ENCODE results near the gene CAMTA1.
"Not testable (repeated sequence)": the region's sequence is repeated elsewhere in the genome, so short reads cannot be mapped to it uniquely, and the experiment has no call there.

The CAMTA1 gene

GRCh38 chr1:7769673-7770412, 984.6 kb downstream of the CAMTA1 start:
- no peak for DNase-seq (ENCODE audit: low read depth in 2 of 2)

DNA sequence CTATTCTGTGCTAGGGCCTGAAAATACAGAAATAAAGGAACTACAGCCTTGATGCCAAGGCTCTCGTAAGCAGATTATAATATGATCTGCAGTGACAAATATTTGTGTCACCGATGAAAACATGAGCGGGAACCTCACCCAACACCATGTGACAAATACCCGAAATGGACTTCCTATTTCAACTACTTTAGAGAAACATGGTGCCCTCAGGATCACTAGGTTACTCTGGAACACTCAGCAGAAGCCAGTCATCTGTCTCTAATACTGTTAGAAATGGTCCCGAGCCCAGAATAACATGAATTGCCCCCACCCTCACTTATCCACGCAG, 985.4 kb downstream of the CAMTA1 start:
- no peak for DNase-seq (ENCODE audit: low read depth in 2 of 2)

DNA sequence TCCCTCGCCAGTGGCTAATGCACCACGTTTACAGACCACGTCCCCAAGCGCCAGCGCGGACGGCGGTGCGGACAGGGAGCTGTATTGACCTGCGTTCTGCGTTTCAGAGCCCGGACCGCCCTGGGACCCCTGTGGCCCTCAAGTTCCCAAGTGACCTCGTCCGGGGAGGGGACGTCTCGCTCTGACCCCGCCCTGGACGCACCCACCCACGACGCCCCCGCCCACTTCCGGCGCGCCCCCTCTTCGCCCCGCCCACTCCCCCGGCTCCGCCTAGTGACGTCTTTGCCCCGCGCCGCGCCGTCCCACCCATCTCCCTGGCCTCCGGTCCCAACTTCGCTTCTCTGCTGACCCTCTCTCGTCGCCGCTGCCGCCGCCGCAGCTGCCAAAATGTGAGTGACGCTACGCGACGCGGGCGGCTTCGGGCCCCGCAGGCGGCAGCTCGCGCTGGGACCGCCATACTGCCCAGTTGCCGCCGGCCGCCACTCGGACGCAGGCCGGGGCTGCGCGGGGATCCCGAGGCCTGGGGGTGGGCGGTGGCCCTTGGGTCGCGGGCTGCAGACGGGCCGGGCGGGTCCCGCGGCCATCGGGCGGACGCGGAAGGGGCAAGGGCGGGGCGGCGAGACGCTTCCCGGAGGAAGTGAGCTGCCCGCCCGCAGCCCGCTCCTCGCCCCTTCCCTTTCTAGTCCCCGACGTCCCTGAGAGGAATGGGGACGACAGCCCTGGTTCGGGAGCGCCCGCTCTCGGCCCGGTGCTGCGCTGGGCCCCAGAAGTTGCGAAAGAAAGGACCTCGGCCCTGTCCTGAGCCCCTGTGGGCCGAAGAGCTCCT, 986.0 kb downstream of the CAMTA1 start, which contains the start of gene VAMP3:
Gene VAMP3 (plus strand): TSS at position 300 of the 826 bp plus-strand sequence. CDS start 88 bp downstream, at position 388.
- peak; percentile 87 to 89 for DNase-seq (ENCODE audit: low read depth in 2 of 2)

DNA sequence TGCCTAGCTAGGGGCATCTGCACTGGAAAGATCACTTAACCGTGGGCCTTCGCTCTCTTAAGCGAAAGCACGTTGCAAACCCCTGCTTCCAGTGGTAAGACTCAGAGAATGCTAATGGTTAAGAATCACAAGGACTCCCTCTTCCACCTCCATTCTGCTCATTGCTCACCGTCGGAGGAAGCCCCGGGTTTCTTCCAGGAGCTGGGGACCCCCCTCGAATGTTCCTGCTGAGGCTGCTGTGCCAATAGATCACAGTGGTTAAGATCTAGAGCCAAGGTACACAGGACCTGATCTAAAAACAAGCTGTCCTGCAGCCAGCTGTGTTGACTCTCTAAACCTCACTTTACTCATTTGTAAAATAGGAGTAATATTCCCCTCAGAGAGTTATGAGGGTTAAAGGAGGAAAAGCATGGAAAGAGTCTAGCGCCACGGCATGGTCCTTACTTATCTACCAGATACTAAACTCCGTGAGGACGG, 986.6 kb downstream of the CAMTA1 start:
- DNase-seq (ENCODE audit: low read depth in 2 of 2), result no peak

DNA sequence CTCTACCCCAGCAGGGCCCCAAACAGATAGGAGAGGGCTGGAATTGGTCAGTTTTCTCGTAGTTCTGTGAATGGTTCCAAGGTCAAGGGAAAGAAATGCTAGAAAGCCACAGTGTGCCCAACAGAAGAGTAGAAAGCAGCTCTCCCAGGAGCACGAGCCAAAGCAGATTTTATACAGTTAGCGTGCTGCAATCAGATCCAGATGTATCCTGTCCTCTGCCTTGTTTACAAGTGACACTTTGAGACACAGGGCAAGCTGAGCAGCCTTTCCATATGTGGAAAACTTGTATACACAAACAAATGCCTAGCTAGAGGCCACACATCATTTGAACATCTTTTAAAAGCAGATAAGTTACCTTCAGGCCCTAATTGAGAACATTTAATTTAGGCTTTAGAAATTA, 992.3 kb downstream of the CAMTA1 start:
- no peak for DNase-seq (ENCODE audit: low read depth in 2 of 2)

DNA sequence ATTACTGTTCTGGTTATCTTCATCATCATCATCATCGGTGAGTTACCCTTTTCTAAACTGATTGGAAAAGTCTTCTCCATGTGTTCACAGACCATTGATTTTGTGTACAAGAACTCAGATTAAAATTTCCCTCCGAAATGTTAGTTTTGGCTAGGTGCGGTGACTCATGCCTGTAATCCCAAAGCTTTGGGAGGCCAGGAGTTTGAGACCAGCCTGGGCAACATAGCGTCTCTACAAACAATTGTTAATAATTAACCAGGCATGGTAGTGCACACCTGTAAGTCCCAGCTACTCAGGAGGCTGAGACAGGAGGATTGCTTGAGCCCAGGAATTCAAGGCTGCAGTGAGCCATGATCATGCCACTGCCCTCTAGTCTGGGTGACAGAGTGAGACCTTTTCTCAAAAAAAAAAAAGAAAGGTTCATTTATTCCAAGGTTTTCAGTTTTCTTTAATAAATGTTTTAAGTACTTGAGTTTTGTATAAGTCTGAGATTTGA, 992.9 kb downstream of the CAMTA1 start:
- no peak for DNase-seq (ENCODE audit: low read depth in 2 of 2)

DNA sequence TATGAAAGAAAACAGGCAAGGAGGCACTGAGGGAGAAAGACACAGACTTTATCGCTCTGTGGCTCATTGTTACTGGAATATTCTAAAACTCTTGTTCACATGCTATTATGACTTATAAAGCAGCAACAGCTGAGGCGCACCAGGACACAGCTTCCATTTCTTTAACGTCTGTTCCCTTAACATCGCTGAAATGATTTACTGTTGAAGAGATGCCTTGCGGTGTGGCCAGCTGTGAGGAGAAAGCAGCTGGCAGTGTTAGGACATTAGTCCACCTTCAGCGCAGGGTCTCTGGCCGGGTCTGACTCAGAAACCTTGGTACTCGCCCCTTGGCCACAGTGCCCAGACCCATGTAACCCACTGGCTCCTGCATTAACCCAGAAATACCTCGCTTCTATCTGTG, 995.7 kb downstream of the CAMTA1 start:
- no peak for DNase-seq (ENCODE audit: low read depth in 2 of 2)

- no peak for DNase-seq (ENCODE audit: low read depth in 2 of 2)
Measured at GRCh38 chr1:7781501-7781900, 996.2 kb downstream of the CAMTA1 start.

DNA sequence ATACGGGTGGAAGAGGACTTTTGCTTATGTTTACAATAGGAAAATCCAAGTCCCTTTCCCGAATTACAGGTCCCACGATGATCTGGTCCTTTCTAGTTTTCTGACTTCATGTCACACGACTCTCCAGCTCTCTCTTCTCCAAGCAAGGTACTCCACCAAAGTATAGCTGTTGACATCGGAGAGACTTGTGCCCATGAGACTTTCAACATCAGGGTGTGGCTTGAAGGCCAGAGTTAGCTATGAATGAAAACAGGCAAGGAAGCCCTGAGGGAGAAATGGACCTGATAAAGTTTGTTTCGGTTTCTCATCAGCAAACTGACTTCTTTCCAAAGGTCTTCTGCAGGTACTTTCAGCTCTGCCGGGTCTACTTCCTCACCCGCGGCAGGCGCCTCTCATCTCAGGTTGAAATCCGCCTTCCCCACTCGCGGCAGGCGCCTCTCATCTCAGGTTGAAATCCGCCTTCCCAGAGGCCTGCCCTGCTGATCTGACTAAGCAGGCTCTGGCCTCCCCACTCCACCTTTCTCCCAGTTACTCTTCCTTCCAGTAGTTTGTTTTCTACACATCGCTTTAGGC, 996.8 kb downstream of the CAMTA1 start:
- DNase-seq (ENCODE audit: low read depth in 2 of 2), result no peak

- peak in 1 of 2 donors; percentile 8 for DNase-seq (ENCODE audit: low read depth in 2 of 2)
Measured at GRCh38 chr1:7783178-7783711, 998.0 kb downstream of the CAMTA1 start.

DNA sequence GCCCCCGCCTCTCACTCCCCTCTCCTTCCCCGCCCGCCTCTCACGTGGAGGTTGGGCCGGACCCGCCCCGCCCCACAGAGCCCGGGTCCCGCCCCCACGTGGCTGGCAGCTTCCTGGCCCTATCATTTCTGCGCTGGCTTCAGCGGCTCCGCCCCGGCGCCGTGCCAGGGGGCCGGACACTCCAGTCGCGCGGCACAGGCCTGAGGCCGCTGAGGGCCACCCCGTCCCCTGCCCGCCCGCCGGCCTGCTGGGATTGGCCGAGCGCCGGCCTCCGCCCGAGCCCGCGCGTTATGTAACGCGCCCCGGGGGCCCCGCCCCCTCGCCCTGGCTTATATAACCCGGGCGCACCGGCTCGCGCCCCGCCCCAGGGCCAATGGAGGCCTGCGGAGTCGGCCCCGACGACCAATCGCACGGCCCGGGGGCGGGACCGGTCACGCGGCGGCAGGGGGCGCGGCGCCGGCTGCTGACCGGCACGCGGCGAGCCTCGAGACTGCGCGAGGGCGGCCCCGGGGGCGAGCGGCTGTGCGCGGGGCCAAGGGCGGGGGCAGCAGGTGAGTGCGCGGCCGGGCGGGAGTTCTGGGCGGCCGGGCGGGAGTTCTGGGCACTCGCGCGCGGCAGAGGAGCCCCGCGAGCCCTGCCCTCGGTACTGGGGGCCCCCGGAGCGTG, 998.7 kb downstream of the CAMTA1 start, which contains the start of gene PER3:
Gene PER3 (plus strand): TSS at position 466 of the 666 bp plus-strand sequence. CDS start 587 bp downstream, outside the sequence.
- peak; percentile 79 to 83 for DNase-seq (ENCODE audit: low read depth in 2 of 2)

DNA sequence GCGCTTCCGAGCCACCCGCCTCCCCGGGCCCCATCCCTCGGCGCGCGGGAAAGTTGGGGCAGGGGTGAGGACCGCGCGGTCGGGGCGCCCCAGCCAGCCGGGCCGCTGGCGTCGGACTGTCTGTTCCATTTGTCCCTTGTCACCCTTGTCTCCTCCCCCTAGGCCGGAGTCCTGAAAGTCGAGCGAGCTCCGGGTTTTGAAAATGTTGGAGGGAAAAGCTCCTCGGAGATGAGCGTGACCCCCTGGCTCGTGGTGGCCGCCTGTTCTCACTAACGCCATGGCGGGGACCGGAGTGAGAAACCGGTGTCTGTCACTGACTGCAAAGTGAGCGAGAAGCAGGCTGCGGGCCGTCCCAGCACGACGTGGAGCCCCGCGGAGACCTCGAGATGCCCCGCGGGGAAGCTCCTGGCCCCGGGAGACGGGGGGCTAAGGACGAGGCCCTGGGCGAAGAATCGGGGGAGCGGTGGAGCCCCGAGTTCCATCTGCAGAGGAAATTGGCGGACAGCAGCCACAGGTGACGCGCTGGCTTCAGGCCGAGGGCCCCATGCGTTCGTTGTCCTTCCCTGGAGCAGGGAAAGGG, 999.3 kb downstream of the CAMTA1 start:
- DNase-seq (ENCODE audit: low read depth in 2 of 2), result no peak

GRCh38 chr1:7785108-7785507, 999.9 kb downstream of the CAMTA1 start:
- no peak for DNase-seq (ENCODE audit: low read depth in 2 of 2)

DNA sequence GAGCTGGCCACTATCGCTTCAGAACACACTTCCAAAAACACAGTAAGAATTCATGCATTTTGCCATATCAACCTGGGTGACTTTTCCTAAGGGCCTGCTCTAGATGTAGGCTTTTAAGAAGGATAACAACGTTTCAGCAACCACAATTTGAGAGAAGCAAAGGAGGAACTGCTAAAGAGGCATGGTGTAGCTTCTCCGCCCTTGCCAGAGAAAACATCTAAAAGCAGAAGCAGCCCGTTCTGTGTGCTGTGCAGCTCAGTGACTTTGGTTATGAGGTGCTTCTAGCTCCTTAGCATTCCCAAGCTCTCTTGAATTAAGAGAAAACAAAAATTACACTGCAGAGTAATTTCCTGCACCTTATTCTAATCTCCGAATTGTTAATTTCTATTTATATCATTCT, 1001.5 kb downstream of the CAMTA1 start:
- no peak for DNase-seq (ENCODE audit: low read depth in 2 of 2)

- no peak for DNase-seq (ENCODE audit: low read depth in 2 of 2)
Measured at GRCh38 chr1:7789828-7790227, 1004.6 kb downstream of the CAMTA1 start.

DNA sequence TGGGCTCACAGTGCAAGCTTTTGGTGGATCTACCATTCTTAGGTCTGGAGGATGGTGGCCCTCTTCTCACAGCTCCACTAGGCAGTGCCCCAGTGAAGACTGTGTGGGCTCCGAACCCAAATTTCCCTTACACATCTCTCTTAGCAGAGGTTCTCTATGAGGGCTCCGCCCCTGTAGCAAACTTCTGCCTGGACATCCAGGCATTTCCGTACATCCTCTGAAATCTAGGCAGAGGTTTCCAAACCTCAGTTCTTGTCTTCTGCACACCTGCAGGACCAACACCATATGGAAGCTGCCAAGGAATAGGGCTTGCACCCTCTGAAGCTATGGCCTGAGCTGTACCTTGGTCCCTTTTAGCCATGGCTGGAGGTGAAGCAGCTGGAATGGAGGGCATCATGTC, 1005.8 kb downstream of the CAMTA1 start:
- not testable (repeated sequence) for DNase-seq (ENCODE audit: low read depth in 2 of 2)

- DNase-seq (ENCODE audit: low read depth in 2 of 2), result no peak
Measured at GRCh38 chr1:7795406-7795805, 1010.2 kb downstream of the CAMTA1 start.

- DNase-seq (ENCODE audit: low read depth in 2 of 2), result no peak
Measured at GRCh38 chr1:7805460-7805859, 1020.2 kb downstream of the CAMTA1 start.

GRCh38 chr1:7808253-7808844, 1023.1 kb downstream of the CAMTA1 start:
- DNase-seq (ENCODE audit: low read depth in 2 of 2), result no peak

- DNase-seq (ENCODE audit: low read depth in 2 of 2), result no peak
Measured at GRCh38 chr1:7809742-7810141, 1024.5 kb downstream of the CAMTA1 start.

DNA sequence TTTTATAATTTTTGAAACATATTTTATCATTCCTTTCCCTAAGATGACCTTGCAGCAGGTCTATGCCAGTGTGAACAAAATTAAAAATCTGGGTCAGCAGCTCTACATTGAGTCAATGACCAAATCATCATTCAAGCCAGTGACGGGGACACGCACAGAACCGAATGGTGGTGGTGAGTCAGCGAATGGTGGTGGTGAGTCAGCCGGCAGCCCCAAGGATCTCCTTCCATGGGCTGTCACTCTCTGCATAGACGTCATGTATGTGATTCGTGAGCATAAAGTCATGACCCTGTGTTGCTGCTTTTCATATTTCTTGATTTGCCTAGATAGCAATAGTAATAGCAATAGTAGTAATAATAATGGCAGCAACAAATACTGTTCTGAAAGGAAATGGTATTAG, 1025.1 kb downstream of the CAMTA1 start:
- DNase-seq (ENCODE audit: low read depth in 2 of 2), result peak in 1 of 2 donors; percentile 26

Measured in activated CD4-positive, alpha-beta T cell treated with anti-CD3 and anti-CD28 coated beads for 24 hours (primary cell).